ENCODE data around the gene CUBN.

- TF ChIP-seq POLR2AphosphoS5 (IDR thresholded peaks at IDR 0.05; ENCODE audit: borderline replicate concordance, low read depth, low read length) = no peak
- TF ChIP-seq EZH2 (IDR thresholded peaks at IDR 0.05) = no peak
- no peak for TF ChIP-seq FOXP2 (optimal IDR thresholded peaks at IDR 0.05; ENCODE audit: control extremely low read depth, extremely low read length, insufficient read depth)
Measured at GRCh38 chr10:17100586-17100985, 29.0 kb downstream of the CUBN start.

All from SK-N-MC (cell line).